ENCODE measurements around the gene RRH. TPM values are rescaled to one million over a fixed set of nuclear protein-coding genes. Genes with fewer than 3 reads are reported as not detected.
"Not testable (repeated sequence)": the region's sequence is repeated elsewhere in the genome, so short reads cannot be mapped to it uniquely, and the experiment has no call there.

Gene RRH
- polyA plus RNA-seq, 6 donors from 2014 or later, result 0.23 TPM; not detected in 5

DNA sequence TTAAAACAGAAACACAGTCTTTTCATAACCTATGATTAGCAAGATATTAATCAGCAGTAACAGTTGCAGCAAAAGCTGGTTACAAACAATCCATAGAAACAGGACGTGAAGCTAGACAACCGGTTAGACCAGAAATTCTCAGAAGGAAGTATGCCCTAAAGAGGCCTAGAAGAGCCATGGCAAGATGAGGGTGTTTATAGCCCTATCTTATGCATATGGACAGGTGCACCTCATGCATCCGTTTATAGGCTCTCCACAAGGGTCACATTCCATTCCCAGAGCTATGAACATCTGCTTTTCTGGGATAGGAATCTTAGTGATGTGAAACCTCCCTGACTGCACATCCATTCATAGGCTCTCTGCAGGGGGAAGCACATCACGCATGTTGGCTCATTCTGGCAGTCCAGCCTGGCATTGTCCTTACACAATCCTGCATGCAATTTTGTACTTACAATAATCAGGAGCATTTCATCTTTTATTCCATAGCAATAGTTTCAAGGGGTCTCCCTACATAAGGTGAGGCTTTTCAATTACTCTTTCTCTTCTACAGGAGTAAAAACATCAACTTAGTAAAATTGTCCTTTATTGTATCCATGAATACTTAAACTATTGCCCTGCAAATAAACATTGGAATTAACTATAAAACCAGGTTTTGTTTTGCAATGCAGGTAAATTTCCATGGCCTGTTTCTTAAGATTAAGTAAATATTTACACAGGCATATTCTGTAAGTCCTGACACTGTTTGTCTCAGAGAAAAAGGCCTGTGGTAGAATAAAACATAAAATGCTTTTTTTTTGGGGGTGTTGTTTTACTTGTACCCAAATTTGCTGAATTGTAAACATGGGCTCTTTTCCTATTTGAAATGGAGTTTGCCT is 31.9 kb downstream of the RRH start:
- H3K9me3 Mint-ChIP-seq, result peaks cover 5 to 28% (median 19%) of the 10 kb centered on the region in 7 donors
- H3K27me3 Mint-ChIP-seq, result not testable (repeated sequence)

GRCh38 chr4:109861271-109861670 is 33.5 kb downstream of the RRH start:
- Mint-ChIP-seq H3K27ac (no peak overlapping the region), H3K4me3 (no peak overlapping the region), H3K36me3 (peaks cover 4 to 7% of the 10 kb centered on the region in 2 donors), H3K4me1 (no peaks in the 10 kb centered on the region), H3K9me3 (peaks cover 5 to 28% (median 19%) of the 10 kb centered on the region in 7 donors), H3K27me3 (no peaks in the 10 kb centered on the region)
- ATAC-seq (ENCODE audit: low read depth in 2 of 2) (no peak), DNase-seq (no peak)

More for the DNA sequence above, 31.9 kb downstream of the RRH start:
- ATAC-seq (ENCODE audit: low read depth in 2 of 2); DNase-seq; H3K4me1 Mint-ChIP-seq; H3K27ac Mint-ChIP-seq; H3K4me3 Mint-ChIP-seq: not testable (repeated sequence)
- H3K36me3 Mint-ChIP-seq, result peaks cover 8 to 16% of the 10 kb centered on the region in 2 donors

DNA sequence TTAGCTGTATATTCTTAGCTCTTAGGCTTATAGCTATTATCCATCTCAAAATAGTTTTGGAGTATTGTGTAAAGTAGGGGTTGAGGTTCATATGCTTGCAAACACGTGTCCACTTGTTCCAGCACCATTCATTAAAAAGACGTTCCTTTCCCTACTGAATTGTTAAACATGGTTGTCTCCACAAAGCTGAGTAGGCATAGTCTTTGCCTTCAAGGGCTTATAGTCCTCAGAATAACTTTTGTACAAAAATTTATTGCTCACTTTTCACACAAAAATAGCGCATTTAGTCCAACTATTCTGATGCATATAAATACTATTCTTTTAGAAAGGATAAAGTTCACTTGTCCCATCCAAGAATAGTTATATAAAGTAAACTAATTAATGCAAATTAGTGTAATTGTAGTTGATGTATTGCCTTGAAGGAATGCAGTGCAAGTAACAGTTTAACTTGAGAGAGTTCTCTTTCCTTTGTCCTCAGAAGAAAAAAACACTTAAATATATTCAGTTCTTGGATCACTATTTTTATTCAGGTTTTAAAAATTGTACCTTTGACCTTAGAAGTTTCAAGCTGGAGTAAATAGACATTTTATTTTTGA is 34.2 kb downstream of the RRH start:
- H3K4me3 Mint-ChIP-seq, result no peak overlapping the region
- peaks cover 0 to 7% of the 10 kb centered on the region in 2 donors for H3K36me3 Mint-ChIP-seq

DNA sequence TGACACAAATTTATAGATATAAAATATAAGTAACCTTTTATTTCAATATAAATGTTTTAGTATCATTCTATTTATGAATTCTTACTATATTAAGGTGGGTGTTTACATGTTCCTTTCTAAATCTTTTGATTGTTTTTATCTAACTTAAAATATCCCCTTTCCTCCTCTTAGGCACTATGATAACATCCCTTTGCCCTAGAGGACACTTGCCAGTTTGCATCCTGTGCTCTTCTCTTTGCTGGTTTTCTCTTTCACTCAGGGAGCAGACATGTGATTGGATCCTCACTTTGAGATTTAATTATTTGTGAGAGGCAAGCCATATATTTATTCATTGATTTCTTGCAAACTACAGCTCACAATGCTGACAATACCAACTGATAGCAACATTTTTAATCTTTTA is 36.4 kb downstream of the RRH start:
- Mint-ChIP-seq H3K27me3 (no peaks in the 10 kb centered on the region), H3K36me3 (no peaks in the 10 kb centered on the region), H3K4me3 (no peak overlapping the region), H3K9me3 (peaks cover 0 to 25% (median 17%) of the 10 kb centered on the region in 7 donors), H3K4me1 (no peaks in the 10 kb centered on the region), H3K27ac (peak overlapping the region in 1 of 6 donors; percentile 6)
- DNase-seq, result no peak
- no peak for ATAC-seq (ENCODE audit: low read depth in 2 of 2)

More for the DNA sequence above, 34.2 kb downstream of the RRH start:
- H3K27ac Mint-ChIP-seq, result no peak overlapping the region
- H3K27me3 Mint-ChIP-seq, result no peaks in the 10 kb centered on the region
- H3K9me3 Mint-ChIP-seq, result peaks cover 5 to 28% (median 19%) of the 10 kb centered on the region in 7 donors
- no peaks in the 10 kb centered on the region for H3K4me1 Mint-ChIP-seq
- ATAC-seq (ENCODE audit: low read depth in 2 of 2), result no peak
- no peak for DNase-seq

- Mint-ChIP-seq H3K9me3 (peaks cover 0 to 2% (median 0%) of the 10 kb centered on the region in 7 donors), H3K4me1 (no peaks in the 10 kb centered on the region), H3K27me3 (no peaks in the 10 kb centered on the region), H3K36me3 (no peaks in the 10 kb centered on the region), H3K27ac (no peak overlapping the region), H3K4me3 (no peak overlapping the region)
- DNase-seq (no peak), ATAC-seq (ENCODE audit: low read depth in 2 of 2) (no peak)
Measured at GRCh38 chr4:109870061-109870460, 42.3 kb downstream of the RRH start.

DNA sequence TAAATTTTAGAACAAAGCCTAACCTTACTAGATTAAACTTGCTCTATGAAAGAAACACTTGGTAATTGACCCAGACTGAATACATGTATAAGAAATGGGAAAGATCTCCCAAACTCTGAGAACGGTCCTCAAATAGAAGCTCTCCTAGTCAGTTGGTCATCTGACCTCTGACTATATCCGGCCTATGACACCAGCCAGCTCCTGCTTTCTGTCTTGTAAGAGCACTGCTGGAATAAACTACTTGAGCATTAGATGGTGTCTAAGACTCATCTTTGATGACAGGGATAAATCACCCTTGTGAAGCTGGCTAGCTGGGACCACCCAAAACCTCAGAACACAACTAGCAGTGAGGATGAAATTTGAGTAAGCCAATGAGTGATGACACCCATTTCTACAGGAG is 44.3 kb downstream of the RRH start:
- peaks cover 0 to 4% (median 0%) of the 10 kb centered on the region in 7 donors for H3K9me3 Mint-ChIP-seq
- peak overlapping the region in 1 of 6 donors; percentile 9 for H3K27ac Mint-ChIP-seq
- no peaks in the 10 kb centered on the region for H3K36me3 Mint-ChIP-seq
- H3K4me1 Mint-ChIP-seq, result no peaks in the 10 kb centered on the region
- H3K4me3 Mint-ChIP-seq, result no peak overlapping the region
- DNase-seq, result no peak
- H3K27me3 Mint-ChIP-seq, result no peaks in the 10 kb centered on the region
- no peak for ATAC-seq (ENCODE audit: low read depth in 2 of 2)

- Mint-ChIP-seq H3K27me3 (peaks cover 0 to 8% (median 0%) of the 10 kb centered on the region in 3 donors), H3K4me1 (no peaks in the 10 kb centered on the region), H3K36me3 (no peaks in the 10 kb centered on the region), H3K4me3 (no peak overlapping the region), H3K9me3 (peaks cover 0 to 4% (median 0%) of the 10 kb centered on the region in 7 donors), H3K27ac (no peak overlapping the region)
- no peak for ATAC-seq (ENCODE audit: low read depth in 2 of 2)
- no peak for DNase-seq
Measured at GRCh38 chr4:109872950-109873656, 45.3 kb downstream of the RRH start.

GRCh38 chr4:109873791-109874514 is 46.2 kb downstream of the RRH start:
- no peak overlapping the region for H3K27ac Mint-ChIP-seq
- H3K9me3 Mint-ChIP-seq, result peaks cover 0 to 4% (median 0%) of the 10 kb centered on the region in 7 donors

DNA sequence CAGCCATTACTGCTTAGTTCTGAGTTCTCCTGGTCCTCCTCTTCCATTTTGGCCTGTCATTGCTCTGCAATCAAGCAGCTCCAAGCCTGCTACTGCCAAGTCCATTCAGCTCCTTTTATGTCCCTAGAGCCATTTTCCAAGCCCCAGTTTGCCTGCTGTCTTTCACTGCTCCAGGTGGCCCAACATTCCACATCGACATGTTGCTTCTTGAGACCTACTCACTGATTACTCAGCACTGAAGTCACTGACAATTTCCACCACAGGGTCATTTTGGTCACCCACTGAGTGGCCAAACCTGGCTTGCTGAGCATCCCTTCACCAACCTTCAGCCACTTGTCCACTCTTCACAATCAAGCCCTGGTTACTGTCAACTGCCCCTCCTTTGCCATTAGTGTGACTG is 47.3 kb downstream of the RRH start:
- H3K27me3 Mint-ChIP-seq, result peaks cover 0 to 18% (median 4%) of the 10 kb centered on the region in 3 donors

More at GRCh38 chr4:109873791-109874514, 46.2 kb downstream of the RRH start:
- Mint-ChIP-seq H3K27me3 (peaks cover 0 to 8% (median 0%) of the 10 kb centered on the region in 3 donors), H3K4me1 (no peaks in the 10 kb centered on the region), H3K36me3 (no peaks in the 10 kb centered on the region), H3K4me3 (no peak overlapping the region)
- ATAC-seq (ENCODE audit: low read depth in 2 of 2), result no peak
- DNase-seq, result no peak

GRCh38 chr4:109875553-109875952 is 47.8 kb downstream of the RRH start:
- not testable (repeated sequence) for H3K4me1 Mint-ChIP-seq; H3K9me3 Mint-ChIP-seq; ATAC-seq (ENCODE audit: low read depth in 2 of 2); H3K27ac Mint-ChIP-seq; DNase-seq; H3K36me3 Mint-ChIP-seq; H3K4me3 Mint-ChIP-seq
- H3K27me3 Mint-ChIP-seq, result peaks cover 0 to 18% (median 4%) of the 10 kb centered on the region in 3 donors

More for the DNA sequence above, 47.3 kb downstream of the RRH start:
- DNase-seq, result no peak
- Mint-ChIP-seq H3K4me1 (no peaks in the 10 kb centered on the region), H3K4me3 (no peak overlapping the region), H3K27ac (no peak overlapping the region), H3K36me3 (no peaks in the 10 kb centered on the region), H3K9me3 (peaks cover 0 to 4% (median 0%) of the 10 kb centered on the region in 7 donors)
- no peak for ATAC-seq (ENCODE audit: low read depth in 2 of 2)

- Mint-ChIP-seq H3K4me1 (no peaks in the 10 kb centered on the region), H3K9me3 (peaks cover 0 to 4% (median 0%) of the 10 kb centered on the region in 7 donors), H3K27me3 (peaks cover 0 to 28% (median 4%) of the 10 kb centered on the region in 3 donors), H3K27ac (no peak overlapping the region), H3K4me3 (no peak overlapping the region), H3K36me3 (no peaks in the 10 kb centered on the region)
- ATAC-seq (ENCODE audit: low read depth in 2 of 2) (no peak), DNase-seq (no peak)
Measured at GRCh38 chr4:109876634-109877265, 49.0 kb downstream of the RRH start.

DNA sequence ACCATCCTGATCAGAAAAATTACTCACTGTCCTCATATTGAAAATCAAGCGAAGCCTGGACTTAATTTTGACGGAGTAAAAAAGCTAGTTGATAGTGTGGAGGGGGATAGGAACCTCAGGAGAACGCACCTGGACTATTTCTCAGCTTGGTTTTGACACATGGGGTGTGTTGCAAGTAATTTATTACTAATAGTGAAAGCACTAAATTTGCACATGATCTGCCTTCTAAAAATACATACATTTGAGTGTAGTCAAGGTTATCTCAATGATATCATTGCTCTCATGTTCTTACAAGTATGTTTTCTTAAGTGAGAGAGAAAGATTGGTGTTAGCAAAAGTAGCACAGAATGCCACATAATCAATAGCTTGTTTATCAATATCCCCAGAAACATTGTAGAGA is 49.6 kb downstream of the RRH start:
- no peaks in the 10 kb centered on the region for H3K36me3 Mint-ChIP-seq
- no peak for DNase-seq
- H3K4me1 Mint-ChIP-seq, result no peaks in the 10 kb centered on the region
- H3K27me3 Mint-ChIP-seq, result peaks cover 4 to 28% (median 5%) of the 10 kb centered on the region in 3 donors
- H3K4me3 Mint-ChIP-seq, result no peak overlapping the region
- ATAC-seq (ENCODE audit: low read depth in 2 of 2), result no peak
- no peak overlapping the region for H3K27ac Mint-ChIP-seq
- peaks cover 0 to 4% (median 0%) of the 10 kb centered on the region in 7 donors for H3K9me3 Mint-ChIP-seq
